ENCODE data around the gene DUSP2.

DUSP2 gene

DNA sequence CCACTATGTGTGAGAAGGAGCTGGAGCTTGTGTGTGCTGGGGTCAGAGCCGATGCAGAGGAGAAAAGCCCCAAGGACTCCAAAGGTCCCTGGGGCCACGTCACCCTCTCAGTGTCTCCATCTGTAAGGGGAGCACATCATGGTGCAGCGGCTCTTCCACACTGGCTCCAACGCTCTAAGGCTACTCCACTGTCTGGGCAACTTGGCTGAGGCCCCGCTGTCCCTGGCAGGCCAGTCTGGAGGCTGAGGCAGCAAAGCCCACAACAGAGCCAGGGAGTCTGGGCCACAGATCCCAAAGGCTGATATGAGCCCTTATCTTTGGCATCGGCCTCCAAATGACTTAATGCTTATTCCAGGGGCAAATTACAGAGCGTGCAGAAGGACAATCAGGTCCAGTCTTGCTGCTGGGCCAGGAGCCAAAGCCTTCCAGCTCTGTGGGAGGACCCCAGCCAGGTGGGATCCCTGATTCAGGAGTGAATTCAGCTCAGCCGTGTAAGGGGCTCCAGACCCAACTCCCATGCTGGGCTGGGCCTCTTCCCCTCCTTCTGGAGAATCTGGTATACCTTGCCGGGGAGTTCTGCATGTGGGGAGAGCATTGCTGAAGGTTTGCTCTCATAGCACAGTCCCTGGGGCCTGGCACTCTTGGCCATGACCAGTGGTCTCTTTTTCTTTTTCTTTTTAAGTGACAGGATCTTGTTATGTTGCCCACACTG, 1.8 kb upstream of the DUSP2 start:
- DNase-seq = peak; percentile 60

DNA sequence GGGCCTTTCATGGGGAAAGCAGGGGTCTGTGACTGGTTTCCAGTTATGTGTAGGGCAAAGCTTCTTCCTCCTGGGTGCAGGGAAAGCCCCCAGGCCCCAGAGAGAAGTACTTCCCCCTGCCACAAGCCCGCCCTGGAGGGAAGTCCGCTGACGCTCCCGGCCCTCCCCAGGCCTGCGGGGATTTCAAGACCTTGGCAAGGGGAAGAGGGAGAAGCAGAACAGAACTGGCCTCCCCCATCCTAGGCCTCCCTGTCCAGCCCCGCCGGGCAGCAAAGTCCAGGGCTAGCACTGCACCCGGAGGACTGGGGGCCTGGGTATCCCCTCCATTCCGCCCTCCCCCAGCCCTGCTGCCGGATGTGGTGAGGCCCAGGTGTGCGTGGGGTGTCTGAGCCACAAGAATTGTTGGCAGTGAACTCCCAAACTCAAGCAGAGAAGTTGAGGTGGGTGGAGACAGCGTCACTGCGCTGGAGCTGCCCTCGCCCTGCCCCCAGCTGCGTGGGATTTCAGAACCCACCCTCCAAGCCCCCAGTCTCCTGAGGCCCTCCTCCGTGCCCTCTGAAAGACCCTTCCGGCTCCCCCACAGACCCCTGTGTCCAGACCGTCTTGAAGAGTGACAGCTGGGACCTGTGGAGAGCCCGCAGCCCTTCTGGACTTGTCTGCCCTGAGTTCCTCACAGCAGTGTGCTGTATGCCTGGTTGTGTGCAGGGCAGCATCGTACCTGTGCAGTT, 1.1 kb upstream of the DUSP2 start:
- peak; percentile 93 for DNase-seq

DNA sequence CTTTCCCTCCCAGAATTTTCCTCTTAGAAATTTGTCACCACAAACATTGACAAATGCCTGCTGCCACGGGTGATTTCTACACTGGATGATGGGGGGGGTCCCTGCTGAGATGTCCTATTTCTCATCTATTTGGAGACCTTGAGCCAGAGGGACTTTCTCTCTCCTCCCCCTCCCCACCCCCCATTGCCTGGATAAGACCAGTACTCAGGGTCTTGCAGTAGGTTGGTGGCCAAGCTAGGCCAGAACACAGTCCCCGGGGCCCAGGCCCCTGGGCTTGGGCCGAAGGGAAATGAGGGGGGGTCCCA, 560 bp upstream of the DUSP2 start:
- no peak for DNase-seq

DNA sequence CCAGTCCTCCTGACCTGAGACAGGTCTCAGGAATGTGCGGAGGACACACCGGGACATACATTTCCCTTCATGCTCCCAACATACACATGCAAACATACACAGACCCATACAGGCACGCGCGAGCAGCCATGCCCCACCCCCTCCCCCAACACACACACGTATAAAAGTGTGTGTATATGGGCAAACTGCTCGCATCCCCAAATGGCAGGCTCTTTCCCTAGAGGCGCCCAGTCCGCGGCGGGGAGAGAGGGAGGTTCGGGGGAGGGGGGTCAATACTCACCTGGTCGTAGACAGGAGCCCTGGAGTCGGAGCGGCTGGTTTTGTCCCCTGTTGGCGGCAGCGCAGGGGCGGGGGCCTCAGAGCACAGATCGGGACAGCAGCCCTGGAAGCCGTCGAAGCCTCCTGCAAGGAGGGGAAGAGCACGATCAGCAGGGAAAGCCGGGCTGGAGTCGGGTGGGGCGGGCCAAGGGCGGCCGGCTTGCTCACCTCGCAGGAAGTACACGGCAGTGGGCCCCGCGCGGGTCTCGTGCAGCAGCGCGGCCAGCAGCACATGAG, 682 bp downstream of the DUSP2 start:
- DNase-seq = peak; percentile 52

DNA sequence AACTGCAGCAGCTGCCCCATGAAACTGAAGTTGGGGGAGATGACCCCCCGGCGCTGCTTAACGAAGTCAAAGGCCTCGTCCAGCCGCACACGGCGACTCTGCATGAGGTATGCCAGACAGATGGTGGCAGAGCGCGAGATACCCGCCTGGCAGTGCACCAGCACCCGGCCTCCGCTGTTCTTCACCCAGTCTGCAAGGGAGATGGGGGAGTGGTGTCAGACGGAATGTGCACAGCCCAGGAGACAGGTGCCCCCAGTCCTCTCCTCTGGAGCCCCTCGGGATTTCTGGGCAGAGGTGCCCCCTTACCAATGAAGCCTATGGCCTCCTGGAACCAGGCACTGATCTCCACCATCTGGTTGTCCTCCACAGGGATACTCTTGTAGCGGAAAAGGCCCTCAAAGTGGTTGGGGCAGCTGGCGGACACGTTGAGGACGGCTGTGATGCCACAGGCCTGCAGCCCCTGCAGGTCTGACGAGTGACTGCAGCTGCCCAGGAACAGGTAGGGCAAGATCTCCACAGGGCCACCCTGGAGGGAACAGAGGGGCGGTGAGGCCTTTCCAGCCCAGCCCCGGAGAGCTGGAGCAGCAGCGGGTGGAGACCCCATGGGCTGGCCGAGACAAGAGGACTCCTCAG, 1.3 kb downstream of the DUSP2 start:
- peak; percentile 50 for DNase-seq

DNA sequence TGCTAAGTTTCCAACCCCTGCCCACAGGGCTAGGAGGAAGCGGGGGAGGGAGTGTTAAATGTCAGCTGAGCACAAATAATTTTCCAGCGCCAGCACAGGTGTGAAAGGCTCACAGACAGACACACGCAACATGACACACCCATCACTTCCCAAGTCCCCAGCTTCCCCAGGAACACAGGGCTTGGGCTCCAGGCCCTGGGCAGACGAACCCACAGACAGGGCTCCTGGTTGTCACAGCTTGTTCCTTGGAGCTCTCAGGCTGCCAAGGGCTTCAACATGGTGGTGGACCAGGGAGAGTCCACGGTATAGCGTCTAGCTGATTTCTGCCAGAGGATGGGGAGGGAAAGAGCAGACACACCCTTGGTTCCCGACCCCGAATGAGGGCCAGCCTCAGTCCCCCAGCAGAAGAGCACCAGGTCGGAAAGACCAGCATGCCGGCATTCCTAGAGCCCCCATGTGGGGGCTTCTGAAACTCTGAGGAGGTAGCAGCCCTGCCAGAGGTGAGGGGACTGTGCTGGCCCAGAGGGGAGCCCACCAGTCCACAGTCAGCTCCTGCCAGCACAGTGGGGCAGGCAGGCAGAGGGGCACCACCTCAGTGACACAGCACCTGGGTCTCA, 1.9 kb downstream of the DUSP2 start:
- DNase-seq = peak; percentile 51

DNA sequence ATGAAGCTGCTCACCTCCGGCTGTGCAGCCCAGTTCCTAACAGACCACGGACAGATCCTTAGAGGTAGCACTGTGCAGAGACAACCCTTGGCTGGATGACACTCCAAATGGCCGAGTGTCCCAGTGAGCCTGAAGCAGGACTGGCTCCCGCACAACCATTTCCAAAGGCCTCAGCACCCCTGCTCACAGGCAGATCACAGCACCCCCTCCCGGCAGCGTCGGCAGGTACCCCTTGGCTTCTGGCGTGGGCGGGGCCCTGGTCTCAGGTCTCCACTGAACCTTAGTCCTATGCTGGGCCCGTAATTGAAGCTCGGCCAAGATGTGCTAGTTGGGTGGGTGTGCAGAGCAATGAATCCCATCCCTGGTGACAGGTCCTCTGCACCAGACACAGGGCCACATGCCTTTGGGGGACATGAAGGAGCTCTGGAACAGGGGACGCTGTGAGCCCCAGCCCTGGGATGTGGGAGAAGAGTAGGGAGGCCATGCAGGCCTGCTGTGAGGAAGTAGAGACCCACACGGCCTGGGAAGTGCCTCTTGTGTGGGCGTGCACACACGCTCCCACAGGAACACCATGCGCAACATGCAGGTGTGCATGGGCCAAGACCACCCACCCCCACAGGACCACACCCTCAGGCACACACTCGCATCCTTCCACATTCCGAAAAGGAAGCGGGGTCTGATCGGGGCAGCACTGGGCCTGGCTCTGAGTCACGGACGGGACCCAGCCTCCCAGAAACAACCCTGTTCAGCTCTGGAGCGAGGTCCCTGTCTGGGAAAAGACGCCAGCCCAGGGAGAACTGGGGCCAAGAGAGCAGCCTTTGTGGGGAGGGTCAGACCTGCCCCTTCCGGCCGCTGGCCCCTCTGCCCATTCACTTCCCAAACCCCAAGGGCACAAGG, 2.8 kb downstream of the DUSP2 start:
- DNase-seq = peak; percentile 88

DNA sequence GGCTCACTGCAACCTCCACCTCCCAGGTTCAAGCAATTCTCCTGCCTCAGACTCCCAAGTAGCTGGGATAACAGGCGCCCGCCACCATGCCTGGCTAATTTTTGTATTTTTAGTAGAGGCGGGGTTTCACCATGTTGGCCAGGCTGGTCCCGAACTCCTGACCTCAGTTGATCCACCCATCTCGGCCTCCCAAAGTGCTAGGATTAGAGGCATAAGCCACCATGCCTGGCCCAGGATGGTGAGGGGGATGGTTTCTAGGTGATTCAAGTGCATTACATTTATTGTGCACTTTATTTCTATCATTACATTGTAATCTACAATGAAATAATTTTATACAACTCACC, 3.6 kb downstream of the DUSP2 start:
- DNase-seq = peak; percentile 11

DNA sequence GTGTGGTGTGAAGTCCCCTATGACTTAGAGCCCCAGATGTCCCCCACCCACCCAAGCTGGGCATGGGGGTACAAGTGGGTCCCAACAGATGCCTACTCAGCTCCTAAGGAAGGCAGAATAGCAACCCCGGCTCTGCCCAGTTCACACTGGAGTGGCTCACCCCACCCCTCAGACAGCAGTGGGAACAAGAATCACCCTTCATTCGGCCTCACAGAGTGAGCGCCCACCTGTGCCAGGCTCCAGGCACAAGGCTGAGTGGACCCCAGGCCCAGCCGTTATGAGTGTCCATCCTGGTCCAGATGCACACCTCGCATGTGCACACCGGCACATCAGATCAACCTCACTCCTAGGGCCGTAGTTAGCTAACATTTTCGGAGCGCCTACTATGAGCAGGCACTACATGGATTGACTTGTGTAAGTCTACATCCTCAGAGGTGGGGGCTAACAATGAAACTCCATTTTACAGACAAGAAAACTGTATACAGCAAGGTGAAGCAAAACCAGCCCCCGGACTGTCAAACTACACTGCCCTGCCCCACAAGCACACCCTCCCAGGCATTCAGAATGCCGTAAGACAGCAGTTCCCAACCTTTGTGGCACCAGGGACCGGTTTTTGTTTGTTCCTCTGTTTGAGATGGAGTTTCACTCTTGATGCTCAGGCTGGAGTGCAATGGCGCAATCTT, 4.2 kb downstream of the DUSP2 start:
- peak; percentile 10 for DNase-seq

DNA sequence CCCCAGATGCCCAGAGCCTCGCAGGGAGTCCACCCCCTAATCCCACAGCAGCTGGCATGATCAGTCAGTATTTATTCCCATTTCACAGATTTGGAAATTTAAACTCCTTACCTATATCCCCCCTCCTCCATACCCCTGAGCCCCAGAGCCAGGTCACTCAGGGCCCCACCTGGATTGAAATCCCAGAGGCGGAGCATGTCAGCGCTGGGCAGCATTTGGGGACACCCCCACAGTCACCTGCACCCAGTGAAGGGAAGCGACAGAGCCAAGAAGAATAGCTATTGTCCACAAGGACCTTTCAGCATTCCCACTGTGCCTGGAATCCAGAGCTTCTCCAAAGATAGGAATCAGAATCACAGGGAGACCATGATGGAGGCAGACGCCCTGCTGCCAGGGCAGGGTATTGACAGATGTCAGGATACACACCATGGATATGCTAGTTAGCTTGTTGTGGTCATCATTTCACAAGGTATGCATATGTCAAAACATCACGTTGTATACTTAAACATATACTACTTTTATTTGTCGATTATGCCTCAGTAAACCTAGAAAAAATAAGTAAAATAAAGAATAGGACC, 6.0 kb downstream of the DUSP2 start:
- DNase-seq = no peak

DNA sequence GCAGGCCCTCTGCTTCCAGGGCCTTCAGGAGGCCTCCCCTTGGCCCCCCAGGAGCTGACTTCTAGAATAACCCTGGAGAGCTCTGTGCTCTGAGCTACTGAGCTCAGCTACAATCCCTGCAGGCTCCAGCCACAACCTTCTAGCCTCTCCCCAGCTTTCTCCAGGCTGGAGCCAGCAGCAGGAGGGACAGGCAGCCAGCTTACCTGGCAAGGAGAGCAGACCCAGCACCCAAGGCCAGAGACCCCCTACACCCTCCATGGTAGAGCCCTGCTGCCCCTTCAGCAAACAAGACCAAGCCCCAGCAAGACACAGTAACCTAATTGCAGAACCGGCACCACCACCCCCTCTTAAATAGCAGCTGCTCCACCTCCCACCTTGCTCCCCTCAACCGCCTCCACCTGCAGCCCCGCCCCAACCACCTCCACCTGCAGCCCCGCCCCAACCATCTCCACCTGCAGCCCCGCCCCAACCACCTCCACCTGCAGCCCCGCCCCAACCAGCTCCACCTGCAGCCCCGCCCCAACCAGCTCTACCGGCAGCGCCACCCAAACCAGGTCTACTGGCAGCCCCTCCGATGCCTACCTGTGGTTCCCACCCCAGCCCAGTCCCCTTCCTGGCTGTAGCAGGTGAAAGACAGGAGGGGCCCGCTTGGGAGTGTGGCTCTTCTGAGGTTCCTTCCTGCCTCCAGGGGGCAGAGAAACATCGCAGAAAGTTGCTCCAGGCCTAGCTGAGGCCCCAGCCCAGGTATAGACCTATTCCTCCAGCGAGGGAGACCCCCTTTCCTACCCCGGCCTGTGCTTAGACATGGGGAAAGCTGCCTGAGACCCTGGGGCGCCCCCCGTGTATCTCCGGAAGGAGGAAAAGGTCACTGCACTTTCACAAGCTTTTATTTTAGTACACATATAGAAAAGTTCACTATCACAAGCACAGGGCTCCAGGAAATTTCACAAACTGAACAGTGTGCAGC, 6.8 kb downstream of the DUSP2 start, which contains the start of gene ASTL:
Gene ASTL (minus strand): TSS at position 324 of the 967 bp plus-strand sequence. CDS start 66 bp downstream, at position 258.
- peak; percentile 55 for DNase-seq

DNA sequence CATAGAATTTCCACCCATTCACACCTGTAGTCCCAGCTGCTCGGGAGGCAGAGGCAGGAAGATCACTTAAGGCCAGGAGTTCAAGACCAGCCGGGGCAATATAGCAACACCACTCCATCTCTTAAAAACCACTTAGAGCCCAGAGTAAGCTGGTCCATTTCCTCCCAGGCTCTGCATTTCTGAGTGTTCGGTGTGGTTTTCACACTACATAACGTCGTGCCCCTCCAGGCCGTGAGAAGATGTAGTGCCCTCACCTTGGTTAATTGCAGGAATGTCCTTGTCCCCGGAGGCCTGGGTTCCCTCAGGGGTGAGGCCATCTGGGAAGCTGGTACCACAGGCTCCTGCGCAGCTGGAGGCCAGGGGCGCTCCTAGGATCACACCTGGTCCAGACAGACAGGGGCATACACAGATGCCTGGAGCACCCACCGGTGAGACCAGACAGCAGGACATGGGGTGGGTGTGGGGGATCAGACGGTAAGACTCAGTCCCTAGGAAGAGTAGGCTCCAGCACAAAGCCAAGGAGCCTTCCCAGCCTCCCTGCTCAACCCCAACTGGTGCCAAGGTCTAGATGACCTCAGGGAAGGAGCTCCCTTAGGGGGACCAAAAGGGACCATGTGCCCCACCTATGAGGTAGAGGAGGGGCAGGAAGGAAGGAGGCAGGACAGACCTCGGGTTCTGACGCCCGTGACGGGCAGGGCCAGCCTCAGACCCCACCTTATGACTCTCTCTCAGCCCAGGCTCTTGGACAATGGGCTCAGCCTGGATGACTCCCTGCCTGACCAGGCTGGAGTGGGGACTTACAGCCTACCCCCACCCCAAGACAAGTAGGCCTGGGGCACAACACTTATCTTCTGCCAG, 7.7 kb downstream of the DUSP2 start:
- DNase-seq = no peak

DNA sequence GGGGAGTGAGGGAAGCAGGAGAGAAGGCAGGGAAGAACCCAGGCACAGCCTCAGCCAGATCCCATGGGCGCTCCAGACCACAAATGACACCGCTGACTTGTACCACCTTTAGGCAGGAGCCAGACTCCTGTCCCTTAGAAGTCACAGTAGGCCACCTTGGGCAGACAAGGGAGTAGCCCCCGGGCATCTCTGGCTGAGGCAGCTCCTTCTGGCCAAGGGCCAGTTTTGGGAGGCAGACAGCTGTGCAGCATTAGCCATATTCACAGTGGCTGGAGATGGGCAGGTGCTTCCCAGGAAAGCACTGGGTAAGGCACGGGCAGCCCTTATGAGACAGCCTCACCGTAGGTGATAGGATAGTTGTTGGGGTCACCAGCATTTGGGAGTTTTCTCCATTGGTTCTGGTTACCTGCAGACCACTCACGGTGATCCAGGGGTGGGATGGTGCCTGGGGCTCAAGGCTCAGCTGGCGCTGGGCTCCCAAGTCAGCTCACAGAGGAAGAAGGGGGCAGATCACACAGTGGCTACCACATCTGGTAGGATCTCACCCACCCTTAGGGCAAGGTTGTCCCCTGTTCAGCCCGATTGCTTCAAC, 9.0 kb downstream of the DUSP2 start:
- no peak for DNase-seq

DNA sequence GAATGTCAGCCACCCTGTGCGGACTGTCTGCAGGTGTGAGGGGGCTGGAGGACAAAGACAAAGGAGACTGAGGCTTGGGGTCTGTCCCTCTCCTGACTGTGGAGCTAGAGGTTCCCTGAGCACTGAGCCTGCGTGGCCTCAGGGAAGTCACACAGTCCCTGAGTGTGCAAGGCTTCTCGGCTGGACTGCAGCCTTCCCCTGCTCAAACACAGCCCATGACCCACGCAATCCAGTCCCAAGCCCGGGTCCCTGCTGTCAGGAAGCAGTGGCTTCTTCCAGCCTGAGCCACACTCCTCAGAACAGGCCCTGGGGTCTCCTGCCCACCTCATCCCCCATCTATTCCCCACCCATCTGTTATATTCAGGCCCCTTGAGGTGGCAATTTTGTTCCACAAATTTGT, 9.6 kb downstream of the DUSP2 start:
- DNase-seq = no peak

DNA sequence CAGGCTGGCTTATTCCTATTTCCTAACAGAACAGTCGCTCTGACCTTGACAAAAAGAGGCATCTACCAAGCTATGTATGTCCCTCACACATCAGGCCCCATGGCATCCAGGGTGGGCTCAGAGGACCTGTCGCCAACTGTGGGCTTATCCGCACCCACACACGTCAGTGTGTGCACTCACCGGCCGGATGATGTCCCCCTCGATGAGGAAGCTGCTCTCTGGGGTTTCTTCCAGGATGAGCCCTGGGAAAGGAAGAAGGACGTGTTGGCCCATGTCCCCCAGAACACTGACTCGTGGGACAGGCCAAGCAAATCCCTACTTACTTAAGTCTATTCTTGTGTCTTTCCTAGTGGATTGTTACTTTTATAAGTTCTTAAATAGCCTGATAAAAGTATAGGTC, 10.1 kb downstream of the DUSP2 start:
- no peak for DNase-seq

DNA sequence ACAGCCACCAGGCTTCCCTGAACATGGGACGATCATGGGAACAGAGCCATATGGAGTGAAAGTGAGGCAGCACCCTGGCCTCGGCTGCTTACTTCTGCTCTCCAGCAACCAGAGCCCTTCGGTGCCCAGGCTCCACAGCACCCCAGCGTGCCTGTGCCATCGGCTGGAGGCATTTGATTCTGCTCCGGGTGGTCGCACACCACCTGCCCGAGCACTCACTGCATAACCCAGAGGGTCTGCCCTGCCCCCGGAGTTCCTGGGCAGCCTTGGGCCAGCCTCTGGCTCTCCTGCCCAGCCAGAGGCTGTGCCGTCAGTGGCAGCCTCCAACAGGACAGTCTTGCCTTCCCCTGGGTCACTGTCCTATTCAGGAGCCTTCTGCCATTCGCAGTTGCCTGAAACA, 10.8 kb downstream of the DUSP2 start:
- DNase-seq = no peak

DNA sequence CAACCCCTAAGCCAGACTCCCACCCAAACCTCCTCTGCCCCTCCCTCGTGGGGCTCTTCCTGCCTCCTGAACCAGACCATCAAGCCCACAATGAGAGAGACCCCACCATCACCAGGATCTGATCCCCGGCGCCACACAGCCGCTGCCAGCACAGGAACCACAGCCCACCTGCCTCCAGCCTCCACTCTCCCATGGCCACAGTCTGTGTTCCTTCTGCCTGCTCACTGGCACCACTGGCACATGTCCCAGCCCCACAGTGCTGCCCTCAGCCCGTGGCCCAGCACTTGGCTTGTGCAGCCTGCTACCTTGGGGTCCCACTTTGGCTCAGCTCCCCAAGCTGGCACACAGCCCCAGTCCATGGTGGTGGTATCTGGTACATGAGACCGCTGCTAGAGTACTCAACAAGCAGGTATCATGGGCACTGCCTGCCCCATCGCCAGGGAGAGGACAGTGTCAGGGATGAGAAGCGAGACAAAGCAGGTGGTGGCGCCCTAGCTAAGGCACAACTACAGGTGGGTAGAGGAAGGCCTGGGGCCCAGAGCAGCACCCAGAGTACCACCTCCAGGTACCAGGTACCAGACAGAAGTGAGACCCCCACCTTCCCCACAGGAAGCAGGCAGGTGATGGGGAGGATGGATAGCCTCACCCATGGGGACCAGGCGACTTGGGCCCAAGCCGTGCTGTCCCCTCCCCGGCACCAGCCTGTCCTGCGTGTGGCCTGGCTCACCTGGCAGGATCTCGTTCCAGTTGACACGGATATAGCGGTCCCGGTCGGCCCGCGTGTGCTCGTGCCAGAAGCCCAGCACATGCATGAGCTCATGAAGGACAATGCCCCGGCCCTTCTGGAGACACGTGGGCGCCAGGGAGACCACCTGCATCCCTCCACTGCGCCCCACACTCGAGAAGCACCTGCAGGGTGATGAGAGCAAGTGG, 13.2 kb downstream of the DUSP2 start:
- no peak for DNase-seq

Measured in stimulated activated CD4-positive, alpha-beta T cell treated with anti-CD3 and anti-CD28 coated beads, Interleukin-1b, Interleukin-23, amount 100 ng/mL, for 48 hours (primary cell).